Pancreas (tissue), 10 donors: ENCODE measurements around the gene SNCA. TPM values are rescaled to one million over a fixed set of nuclear protein-coding genes. Genes with fewer than 3 reads are reported as not detected.

ENCODE experiments used
- ATAC-seq, 4 donors: fragments of 200-7000 bp; cut with Tn5 transposase; one replicate each; pipeline versions ENCODE4 v1.8.0 to v1.9.1; 2020; ENCODE audit warnings: mild to moderate bottlenecking in 4 of 4, moderate library complexity in 4 of 4
- DNase-seq, 6 donors: peaks; one replicate each; pipeline ENCODE4 v3.0.0-alpha.2; 2020
- FAIRE-seq: peaks from 2 replicates; lab custom pipeline; 2012; peaks lifted over from hg19 to GRCh38; lab: Jason Lieb, UNC
- H3K27ac ChIP-seq, 4 donors: fragments of 200-600 bp; sonication (generic); 1 replicate in 3 of 4; 2 replicates in 1 of 4; pipeline versions ENCODE4 v1.5.0 to v1.8.0; 2020
- H3K27me3 ChIP-seq, 4 donors: fragments of 200-600 bp; one replicate each; pipeline ENCODE4 v1.8.0; 2021
- H3K36me3 ChIP-seq, 3 donors: fragments of 200-600 bp; sonication (generic) in 1 of 3; one replicate each; pipeline versions ENCODE4 v1.5.0 to v1.8.0; 2020 to 2021
- H3K4me1 ChIP-seq, 3 donors: fragments of 200-600 bp; one replicate each; pipeline ENCODE4 v1.8.0; 2021
- H3K4me3 ChIP-seq, 4 donors: fragments of 200-600 bp; sonication (generic) in 2 of 4; one replicate each; pipeline versions ENCODE4 v1.5.0 to v1.8.0; 2020 to 2021
- H3K9me3 ChIP-seq, 4 donors: fragments of 200-600 bp; one replicate each; pipeline ENCODE4 v1.8.0; 2021
- CTCF ChIP-seq, 4 donors: fragments of 200-600 bp; sonication (generic) in 3 of 4; IDR thresholded peaks; one replicate each; pipeline versions ENCODE4 v1.5.0 to v1.8.0; 2021; ENCODE audit warnings: antibody characterized with exemption in 4 of 4
- WGBS, 2 donors: extraction: QIAGEN DNeasy Blood & Tissue Kit; methylation state at CpG; one replicate each; pipeline ENCODE4 v1.1.7; 2013; 5-methylcytosine and 5-hydroxymethylcytosine counted together
- intact Hi-C, 3 donors: fragments of 100-400 bp; cut with DNase I; formaldehyde crosslinking; loops; one replicate each; pipeline versions ENCODE4 v1.11.1 to v1.14.2; 2022
- polyA plus RNA-seq, 2 donors: library from polyadenylated mRNA; stranded (reverse); fragments of 200-250 nt; gene quantifications; one replicate each; pipeline ENCODE4 v1.2.3, GENCODE V29; 2013
- total RNA-seq, 6 donors: library from RNA; stranded (reverse); fragmentation: NEBNext Ultra II Directional in 4 of 6; extraction: Animal tissue kit (Norgen Biotek cat#: 25700) in 4 of 6; gene quantifications; one replicate each; pipeline versions ENCODE4 v1.2.1 to v1.2.4, GENCODE V29; 2021 to 2023
- donor health status: healthy with polysubstance abuse.
- donor health status: DM: no; HTN: no; CAD: no; lungs with moderate emphysema.
- donor health status: DM: no; HTN: no; CAD: no.
- donor health status: control.
- donor health status: control.
- donor health status: Bipolar disorder and iron deficiency.
- donor health status: DM: yes; HTN: yes; CAD: no.
- donor health status: DM: no; HTN: no; CAD: no.
- donor health status: DM: no; HTN: no; CAD: no.
- donor health status: DM: yes; HTN: yes; CAD: no.

The SNCA gene
- total and polyA plus RNA-seq, 8 donors, result 0.23 to 5.6 (median 1.7) TPM

GRCh38 chr4:89745708-89746107 is 91.3 kb downstream of the SNCA start:
- FAIRE-seq (no peak), ATAC-seq (no peak), DNase-seq (no peak)
- H3K36me3 ChIP-seq, result no peaks in the 10 kb centered on the region
- no peak for TF ChIP-seq CTCF (IDR thresholded peaks at IDR 0.05)
- WGBS, 2 donors, result 79 to 84% methylated on average over 1 of the region's 1 CpG
- H3K27ac ChIP-seq, result no peak overlapping the region
- no peaks in the 10 kb centered on the region for H3K4me1 ChIP-seq
- intact Hi-C loops, result no loop called here
- no peaks in the 10 kb centered on the region for H3K27me3 ChIP-seq
- H3K9me3 ChIP-seq, result no peaks in the 10 kb centered on the region
- no peak overlapping the region for H3K4me3 ChIP-seq

- DNase-seq, result no peak
- H3K36me3 ChIP-seq, result no peaks in the 10 kb centered on the region
- 44 to 63% methylated on average over 5 of the region's 5 CpGs for WGBS, 2 donors
- no peak for FAIRE-seq
- no peak for ATAC-seq
- intact Hi-C loops, result no loop called here
- H3K4me1 ChIP-seq, result no peaks in the 10 kb centered on the region
- no peaks in the 10 kb centered on the region for H3K9me3 ChIP-seq
- H3K27ac ChIP-seq, result no peak overlapping the region
- no peak overlapping the region for H3K4me3 ChIP-seq
- no peak for TF ChIP-seq CTCF (IDR thresholded peaks at IDR 0.05)
- H3K27me3 ChIP-seq, result no peaks in the 10 kb centered on the region
Observed at GRCh38 chr4:89744914-89745313, 92.0 kb downstream of the SNCA start.

DNA sequence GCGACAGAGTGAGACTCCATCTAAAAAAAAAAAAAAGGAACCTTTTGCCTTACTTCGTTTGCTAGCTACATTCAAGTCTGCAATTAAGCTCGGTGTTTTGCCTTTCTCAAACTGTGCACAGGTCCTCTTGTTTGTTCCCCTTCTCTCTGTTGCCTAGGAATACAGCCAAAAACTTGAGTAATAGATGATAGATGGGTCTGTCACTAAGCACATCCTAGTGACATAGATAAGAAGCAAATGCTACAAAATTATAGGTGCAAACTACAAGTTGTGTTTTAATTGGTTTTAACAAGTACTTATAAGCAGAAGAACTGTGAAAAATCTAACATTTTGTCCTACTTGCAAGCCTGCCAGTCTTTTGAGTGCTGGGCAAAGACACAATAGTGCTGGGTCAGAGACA is 95.2 kb downstream of the SNCA start:
- 43 to 53% methylated on average over 3 of the region's 3 CpGs for WGBS, 2 donors
- Histone ChIP-seq H3K36me3 (no peaks in the 10 kb centered on the region), H3K27me3 (no peaks in the 10 kb centered on the region), H3K4me1 (no peaks in the 10 kb centered on the region), H3K9me3 (no peaks in the 10 kb centered on the region), H3K27ac (no peak overlapping the region), H3K4me3 (no peak overlapping the region)
- no peak for ATAC-seq
- DNase-seq, result no peak
- FAIRE-seq, result no peak
- intact Hi-C loops, result no loop called here
- no peak for TF ChIP-seq CTCF (IDR thresholded peaks at IDR 0.05)

GRCh38 chr4:89739311-89739988 is 97.5 kb downstream of the SNCA start:
- ATAC-seq (no peak), FAIRE-seq (no peak), DNase-seq (no peak)
- Histone ChIP-seq H3K4me3 (no peak overlapping the region), H3K27me3 (no peaks in the 10 kb centered on the region), H3K9me3 (no peaks in the 10 kb centered on the region), H3K4me1 (no peaks in the 10 kb centered on the region), H3K27ac (no peak overlapping the region), H3K36me3 (no peaks in the 10 kb centered on the region)
- TF ChIP-seq CTCF (IDR thresholded peaks at IDR 0.05), result no peak
- intact Hi-C loops, result no loop called here
- WGBS, 2 donors, result 68 to 76% methylated on average over 4 of the region's 4 CpGs

- TF ChIP-seq CTCF (IDR thresholded peaks at IDR 0.05), result no peak
- H3K27ac ChIP-seq, result no peak overlapping the region
- ATAC-seq, result no peak
- H3K27me3 ChIP-seq, result no peaks in the 10 kb centered on the region
- no peaks in the 10 kb centered on the region for H3K36me3 ChIP-seq
- 68 to 89% methylated on average over 2 of the region's 2 CpGs for WGBS, 2 donors
- H3K4me3 ChIP-seq, result no peak overlapping the region
- H3K4me1 ChIP-seq, result no peaks in the 10 kb centered on the region
- intact Hi-C loops, result no loop called here
- DNase-seq, result no peak
- H3K9me3 ChIP-seq, result no peaks in the 10 kb centered on the region
- no peak for FAIRE-seq
Observed at GRCh38 chr4:89737888-89738287, 99.1 kb downstream of the SNCA start.
